AG09319 (cell line): ENCODE data around the gene AUTS2.

Experiments used
- DNase-seq: peaks from one replicate; pipeline ENCODE4 v3.0.0-alpha.2; 2010; ENCODE audit warnings: low read depth; ENCODE audit errors: extremely low read depth
- TF ChIP-seq, protein P1 (sequence below): IDR thresholded peaks from 2 replicates; pipeline ENCODE4 v1.5.1; 2011; ENCODE audit warnings: low read depth, mild to moderate bottlenecking, inconsistent platforms, low read length, moderate library complexity

The AUTS2 gene

DNA sequence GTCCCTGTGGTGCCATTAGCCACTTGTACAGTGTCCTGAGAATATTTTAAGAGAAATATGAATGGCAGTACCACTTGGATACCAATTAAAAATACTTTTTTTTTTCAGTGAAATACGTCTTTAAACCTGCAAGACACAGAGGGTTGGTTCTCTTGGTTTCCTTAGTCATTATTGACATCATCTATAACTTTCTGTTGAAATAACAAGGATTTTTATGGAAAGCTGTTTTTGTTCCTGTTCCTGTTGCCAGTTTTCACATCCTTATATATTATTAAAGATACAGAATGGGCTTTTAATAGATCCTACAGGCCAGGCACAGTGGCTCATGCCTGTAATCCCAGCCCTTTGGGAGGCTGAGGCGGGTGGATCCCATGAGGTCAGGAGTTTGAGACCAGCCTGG lies 579.9 kb downstream of the AUTS2 start:
- TF ChIP-seq, protein P1, sequence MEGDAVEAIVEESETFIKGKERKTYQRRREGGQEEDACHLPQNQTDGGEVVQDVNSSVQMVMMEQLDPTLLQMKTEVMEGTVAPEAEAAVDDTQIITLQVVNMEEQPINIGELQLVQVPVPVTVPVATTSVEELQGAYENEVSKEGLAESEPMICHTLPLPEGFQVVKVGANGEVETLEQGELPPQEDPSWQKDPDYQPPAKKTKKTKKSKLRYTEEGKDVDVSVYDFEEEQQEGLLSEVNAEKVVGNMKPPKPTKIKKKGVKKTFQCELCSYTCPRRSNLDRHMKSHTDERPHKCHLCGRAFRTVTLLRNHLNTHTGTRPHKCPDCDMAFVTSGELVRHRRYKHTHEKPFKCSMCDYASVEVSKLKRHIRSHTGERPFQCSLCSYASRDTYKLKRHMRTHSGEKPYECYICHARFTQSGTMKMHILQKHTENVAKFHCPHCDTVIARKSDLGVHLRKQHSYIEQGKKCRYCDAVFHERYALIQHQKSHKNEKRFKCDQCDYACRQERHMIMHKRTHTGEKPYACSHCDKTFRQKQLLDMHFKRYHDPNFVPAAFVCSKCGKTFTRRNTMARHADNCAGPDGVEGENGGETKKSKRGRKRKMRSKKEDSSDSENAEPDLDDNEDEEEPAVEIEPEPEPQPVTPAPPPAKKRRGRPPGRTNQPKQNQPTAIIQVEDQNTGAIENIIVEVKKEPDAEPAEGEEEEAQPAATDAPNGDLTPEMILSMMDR: no peak
- no peak for DNase-seq

DNA sequence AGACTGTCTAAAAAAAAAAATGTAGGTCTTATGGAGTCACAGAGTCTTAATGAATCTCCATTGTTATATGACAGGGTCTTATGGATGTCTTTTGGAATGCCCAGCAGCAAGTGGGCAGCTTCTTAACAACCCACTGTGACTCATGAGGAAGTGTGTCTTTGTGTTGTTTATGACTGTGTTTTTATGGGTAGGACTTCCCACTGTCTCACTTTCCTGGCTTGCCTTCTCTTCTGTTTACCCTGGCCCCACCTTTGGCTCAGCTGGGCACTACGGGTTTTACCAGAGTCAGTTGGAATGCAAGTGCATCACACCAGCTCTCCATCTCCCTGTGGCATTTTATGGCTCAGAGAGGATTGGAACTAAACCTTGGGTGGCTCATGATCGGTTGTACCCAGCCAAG lies 580.5 kb downstream of the AUTS2 start:
- TF ChIP-seq, protein P1: no peak
- no peak for DNase-seq

DNA sequence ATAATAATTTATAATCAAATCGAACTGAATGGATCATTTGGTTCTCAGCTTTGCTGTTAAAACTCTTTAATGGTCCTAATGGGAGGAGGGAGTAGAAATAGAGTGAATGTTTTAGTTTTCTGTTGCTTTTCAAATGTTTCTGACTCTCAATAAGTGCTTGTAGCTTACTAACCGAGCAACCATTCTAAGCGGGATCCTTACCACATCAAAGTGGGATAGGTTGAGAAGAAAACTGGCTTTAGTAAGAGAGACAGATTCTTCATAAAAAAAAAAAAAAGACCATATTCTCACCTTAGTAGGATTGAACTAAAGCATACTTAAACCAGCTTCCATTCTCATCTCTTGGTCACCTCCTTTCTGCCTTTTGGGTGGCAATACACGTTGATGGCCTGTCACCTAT lies 584.2 kb downstream of the AUTS2 start:
- DNase-seq: no peak
- TF ChIP-seq, protein P1: no peak

DNA sequence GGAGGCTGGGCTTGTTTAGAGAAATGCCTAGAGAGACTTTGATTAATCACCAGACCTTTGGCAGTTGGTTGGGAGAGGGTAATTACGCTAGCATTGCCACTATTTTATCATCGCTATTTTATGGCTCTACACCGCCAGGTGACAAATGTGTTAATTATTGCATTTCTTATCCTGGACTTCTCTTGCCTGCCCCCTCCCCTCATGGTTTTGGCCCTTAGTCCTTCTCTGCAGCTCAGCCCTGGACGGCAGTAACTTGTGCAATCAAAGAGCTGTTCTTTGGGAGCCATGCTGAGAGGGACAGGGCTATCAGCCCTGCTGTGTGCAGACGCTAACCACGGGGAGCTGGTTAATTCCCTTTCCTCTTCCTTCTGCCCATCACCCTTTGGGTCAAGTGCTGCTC lies 585.0 kb downstream of the AUTS2 start:
- TF ChIP-seq, protein P1: no peak
- no peak for DNase-seq

DNA sequence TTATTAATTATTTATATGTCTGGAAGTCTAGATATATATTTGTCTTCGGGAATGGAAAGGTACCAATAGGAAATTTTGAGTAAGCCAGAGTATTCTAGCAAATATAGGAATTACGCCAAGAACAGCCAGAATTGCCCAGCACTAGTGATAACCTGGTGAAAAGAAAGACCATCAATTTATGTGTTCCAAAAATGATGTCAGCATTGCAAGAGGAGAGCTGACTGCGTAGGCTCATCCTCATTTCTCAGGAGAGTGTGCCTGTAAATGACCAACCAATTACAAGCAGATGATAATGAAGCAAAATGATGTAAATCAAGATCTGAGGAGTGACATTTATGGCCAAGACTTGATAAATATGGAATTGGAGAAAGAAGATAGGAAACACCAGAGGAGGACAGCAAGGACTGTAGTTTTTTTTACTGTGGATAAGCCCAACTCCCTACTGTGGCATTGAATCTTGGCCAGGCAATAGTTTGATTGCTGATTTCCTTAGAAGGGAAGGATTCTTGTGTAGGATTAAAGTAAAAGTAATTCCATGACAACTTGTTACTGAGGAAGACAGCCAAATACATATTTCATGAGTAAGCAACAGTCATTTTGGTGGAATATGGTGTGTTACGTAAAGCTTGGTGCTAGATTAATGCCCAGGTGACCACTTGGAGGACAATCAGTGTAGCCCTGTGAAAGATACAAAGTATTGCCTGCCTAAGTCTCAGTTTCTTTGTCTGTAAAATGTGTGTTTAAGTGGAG lies 590.8 kb downstream of the AUTS2 start:
- DNase-seq: no peak
- TF ChIP-seq, protein P1: no peak

DNA sequence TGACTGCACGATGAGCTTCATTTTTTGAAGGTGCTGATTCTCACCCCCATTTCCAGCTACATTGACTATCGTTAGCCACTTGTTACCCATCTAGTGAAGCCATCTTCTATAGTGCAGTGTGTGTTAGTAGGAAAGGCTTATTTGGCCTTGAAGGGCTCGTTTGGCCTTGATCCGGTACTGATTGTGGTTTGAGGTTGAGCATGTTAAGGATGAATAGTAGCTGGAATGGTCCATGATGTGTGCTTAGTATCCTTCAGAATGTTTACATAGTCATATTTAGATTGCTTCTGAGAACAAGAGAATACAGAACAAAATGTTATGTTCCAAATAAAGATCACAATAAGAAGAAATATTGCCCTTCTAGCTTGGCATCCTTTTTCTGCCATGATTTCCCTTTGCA lies 591.5 kb downstream of the AUTS2 start:
- TF ChIP-seq, protein P1: no peak
- DNase-seq: no peak

DNA sequence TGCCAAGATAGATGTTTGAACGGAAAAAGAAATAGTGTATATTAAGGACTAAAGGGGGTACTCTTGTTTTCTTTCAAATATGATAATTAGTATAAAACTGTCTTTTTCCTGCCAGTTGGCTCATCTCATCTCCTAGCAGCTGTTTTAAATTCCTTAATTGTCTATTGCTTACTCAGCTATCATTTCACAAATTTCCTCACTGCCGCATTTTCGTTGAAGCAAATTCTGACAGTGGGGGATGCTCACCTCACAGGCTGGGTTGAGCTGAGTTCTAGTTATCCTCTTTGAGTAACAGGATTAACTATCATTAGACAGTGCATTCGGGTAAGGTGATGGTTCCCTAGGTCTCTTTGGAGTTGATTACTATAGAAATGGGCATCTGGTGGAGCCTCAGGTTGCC lies 592.0 kb downstream of the AUTS2 start:
- TF ChIP-seq, protein P1: no peak
- no peak for DNase-seq
